ES-I3 (cell line): ENCODE data around the gene CNTN5.
A peak's percentile ranks its signal among the peaks of the same experiment; 100 is the strongest.

ENCODE experiments used
- H3K36me3 ChIP-seq: 2 replicates; pipeline ENCODE4 v1.6.1; 2013; ENCODE audit warnings: mild to moderate bottlenecking, low read length, control low read depth, moderate library complexity; ENCODE audit not compliant: insufficient read depth
- H3K4me1 ChIP-seq: 2 replicates; pipeline ENCODE4 v1.6.1; 2013; ENCODE audit warnings: mild to moderate bottlenecking, control low read depth, low read length; ENCODE audit not compliant: insufficient read depth
- H3K9ac ChIP-seq: 2 replicates; pipeline ENCODE4 v1.6.1; 2013; ENCODE audit warnings: low read depth, mild to moderate bottlenecking, low read length, moderate library complexity
- H3K9me3 ChIP-seq: 2 replicates; pipeline ENCODE4 v1.6.1; 2013; ENCODE audit warnings: mild to moderate bottlenecking, low read length, moderate library complexity; ENCODE audit not compliant: control insufficient read depth, insufficient read depth

The CNTN5 gene

GRCh38 chr11:99422581-99423427, 402.1 kb downstream of the CNTN5 start:
- H3K36me3 ChIP-seq: no peaks in the 10 kb centered on the region
- H3K4me1 ChIP-seq: peaks cover 50% of the 10 kb centered on the region

GRCh38 chr11:99423428-99423983, 402.8 kb downstream of the CNTN5 start:
- Histone ChIP-seq H3K9ac (no peak overlapping the region), H3K4me1 (peaks cover 49% of the 10 kb centered on the region), H3K36me3 (no peaks in the 10 kb centered on the region), H3K9me3 (no peaks in the 10 kb centered on the region; the same call in 1 of the 2 replicates)

More at GRCh38 chr11:99422581-99423427, 402.1 kb downstream of the CNTN5 start:
- peak overlapping the region; percentile 29; the same call in 1 of the 2 replicates for H3K9ac ChIP-seq
- H3K9me3 ChIP-seq: no peaks in the 10 kb centered on the region; the same call in 1 of the 2 replicates

- H3K9me3 ChIP-seq: no peaks in the 10 kb centered on the region; the same call in 1 of the 2 replicates
- no peak overlapping the region for H3K9ac ChIP-seq
- peaks cover 42% of the 10 kb centered on the region for H3K4me1 ChIP-seq
- H3K36me3 ChIP-seq: no peaks in the 10 kb centered on the region
These were observed 403.8 kb downstream of the CNTN5 start for GRCh38 chr11:99424313-99425084.

GRCh38 chr11:99425596-99425995, 404.8 kb downstream of the CNTN5 start:
- H3K9ac ChIP-seq: no peak overlapping the region
- H3K9me3 ChIP-seq: no peaks in the 10 kb centered on the region; the same call in 1 of the 2 replicates
- H3K4me1 ChIP-seq: peaks cover 37% of the 10 kb centered on the region
- no peaks in the 10 kb centered on the region for H3K36me3 ChIP-seq

GRCh38 chr11:99432677-99433076, 411.9 kb downstream of the CNTN5 start:
- no peak overlapping the region for H3K9ac ChIP-seq
- H3K4me1 ChIP-seq: peaks cover 18% of the 10 kb centered on the region
- no peaks in the 10 kb centered on the region for H3K9me3 ChIP-seq
- H3K36me3 ChIP-seq: no peaks in the 10 kb centered on the region

GRCh38 chr11:99443276-99443675, 422.5 kb downstream of the CNTN5 start:
- no peaks in the 10 kb centered on the region for H3K9me3 ChIP-seq
- H3K9ac ChIP-seq: no peak overlapping the region
- H3K36me3 ChIP-seq: no peaks in the 10 kb centered on the region
- no peaks in the 10 kb centered on the region for H3K4me1 ChIP-seq

- H3K9ac ChIP-seq: no peak overlapping the region
- H3K36me3 ChIP-seq: no peaks in the 10 kb centered on the region
These were observed 425.7 kb downstream of the CNTN5 start for GRCh38 chr11:99446400-99446799.

GRCh38 chr11:99449345-99449744, 428.6 kb downstream of the CNTN5 start:
- no peaks in the 10 kb centered on the region for H3K36me3 ChIP-seq

More at GRCh38 chr11:99446400-99446799, 425.7 kb downstream of the CNTN5 start:
- no peaks in the 10 kb centered on the region for H3K4me1 ChIP-seq
- no peaks in the 10 kb centered on the region for H3K9me3 ChIP-seq

GRCh38 chr11:99452075-99452474, 431.3 kb downstream of the CNTN5 start:
- no peak overlapping the region for H3K9ac ChIP-seq
- no peaks in the 10 kb centered on the region for H3K9me3 ChIP-seq
- no peaks in the 10 kb centered on the region for H3K4me1 ChIP-seq
- H3K36me3 ChIP-seq: no peaks in the 10 kb centered on the region

More at GRCh38 chr11:99449345-99449744, 428.6 kb downstream of the CNTN5 start:
- H3K4me1 ChIP-seq: no peaks in the 10 kb centered on the region
- H3K9me3 ChIP-seq: no peaks in the 10 kb centered on the region
- H3K9ac ChIP-seq: no peak overlapping the region

- Histone ChIP-seq H3K9ac (no peak overlapping the region), H3K9me3 (no peaks in the 10 kb centered on the region), H3K4me1 (no peaks in the 10 kb centered on the region), H3K36me3 (no peaks in the 10 kb centered on the region)
These were observed 441.2 kb downstream of the CNTN5 start for GRCh38 chr11:99461913-99462312.

GRCh38 chr11:99464985-99465384, 444.2 kb downstream of the CNTN5 start:
- no peaks in the 10 kb centered on the region for H3K9me3 ChIP-seq
- no peaks in the 10 kb centered on the region for H3K36me3 ChIP-seq
- no peaks in the 10 kb centered on the region for H3K4me1 ChIP-seq
- no peak overlapping the region for H3K9ac ChIP-seq

- H3K9me3 ChIP-seq: peaks cover 3% of the 10 kb centered on the region; the same call in 1 of the 2 replicates
- H3K36me3 ChIP-seq: no peaks in the 10 kb centered on the region
- H3K9ac ChIP-seq: no peak overlapping the region
- H3K4me1 ChIP-seq: no peaks in the 10 kb centered on the region
These were observed 468.8 kb downstream of the CNTN5 start for GRCh38 chr11:99489581-99489980.

GRCh38 chr11:99494065-99494464, 473.3 kb downstream of the CNTN5 start:
- peaks cover 3% of the 10 kb centered on the region; the same call in 1 of the 2 replicates for H3K9me3 ChIP-seq
- no peaks in the 10 kb centered on the region for H3K4me1 ChIP-seq
- no peak overlapping the region for H3K9ac ChIP-seq
- no peaks in the 10 kb centered on the region for H3K36me3 ChIP-seq

GRCh38 chr11:99501655-99502054, 480.9 kb downstream of the CNTN5 start:
- H3K36me3 ChIP-seq: no peaks in the 10 kb centered on the region
- H3K9ac ChIP-seq: no peak overlapping the region
- H3K9me3 ChIP-seq: no peaks in the 10 kb centered on the region
- peaks cover 6% of the 10 kb centered on the region; the same call in 1 of the 2 replicates for H3K4me1 ChIP-seq
